Esophagus squamous epithelium (tissue), 5 donors: ENCODE data around the gene CLCF1. TPM values are rescaled to one million over a fixed set of nuclear protein-coding genes. Genes with fewer than 3 reads are reported as not detected.

ENCODE experiments used
- DNase-seq: peaks from one replicate; lab custom pipeline; 2025; lab: John Stamatoyannopoulos, UW
- H3K27ac ChIP-seq, 4 donors: fragments of 200-600 bp; sonication (generic); one replicate each; pipeline ENCODE4 v1.5.1; 2016 to 2019; ENCODE audit warnings: mild to moderate bottlenecking in 1 of 4
- H3K27me3 ChIP-seq, 4 donors: fragments of 200-600 bp; sonication (generic); 1 replicate in 3 of 4; 2 replicates in 1 of 4; pipeline versions ENCODE4 v1.5.1 to v1.6.0; 2017 to 2021; ENCODE audit warnings: antibody characterized with exemption in 1 of 4
- H3K36me3 ChIP-seq, 3 donors: fragments of 200-600 bp; sonication (generic); one replicate each; pipeline ENCODE4 v1.5.1; 2016 to 2019
- H3K4me1 ChIP-seq, 3 donors: fragments of 200-600 bp; sonication (generic); one replicate each; pipeline ENCODE4 v1.5.1; 2017 to 2019
- H3K4me3 ChIP-seq, 4 donors: fragments of 200-600 bp; sonication (generic); 1 replicate in 3 of 4; 2 replicates in 1 of 4; pipeline ENCODE4 v1.5.1; 2016 to 2019; ENCODE audit warnings: mild to moderate bottlenecking in 2 of 4, moderate library complexity in 1 of 4
- H3K9me3 ChIP-seq, 3 donors: fragments of 200-600 bp; sonication (generic); one replicate each; pipeline ENCODE4 v1.5.1; 2016 to 2019
- CTCF ChIP-seq, 6 experiments: fragments of 450-650 bp in 4 of 6; fragments of 200-600 bp in 2 of 6; sonication (generic) in 2 of 6; IDR thresholded peaks; one replicate each; pipeline ENCODE4 v1.5.1; 2016 to 2019; ENCODE audit warnings: antibody characterized with exemption in 6 of 6, mild to moderate bottlenecking in 4 of 6, moderate library complexity in 4 of 6
- POLR2A ChIP-seq, 4 donors: fragments of 450-650 bp; IDR thresholded peaks; one replicate each; pipeline ENCODE4 v1.6.1; 2017; ENCODE audit warnings: antibody characterized with exemption in 4 of 4, mild to moderate bottlenecking in 4 of 4, moderate library complexity in 3 of 4
- WGBS, 2 donors: methylation state at CpG; one replicate each; pipeline ENCODE4 v1.1.5; 2018; 5-methylcytosine and 5-hydroxymethylcytosine counted together
- intact Hi-C: fragments of 100-400 bp; cut with DNase I; formaldehyde crosslinking; loops from one replicate; pipeline ENCODE4 v1.15.0; 2022
- total RNA-seq, 4 donors: library from RNA; depleted of rRNA; stranded (reverse); fragments of >200 nt; gene quantifications; one replicate each; pipeline ENCODE4 v1.1.0, GENCODE V29; 2016
- donor health status: DM: yes; HTN: yes; CAD: no.

Gene CLCF1
- total RNA-seq, 4 donors from 2014 or later = 2.3 to 6.8 (median 2.7) TPM

DNA sequence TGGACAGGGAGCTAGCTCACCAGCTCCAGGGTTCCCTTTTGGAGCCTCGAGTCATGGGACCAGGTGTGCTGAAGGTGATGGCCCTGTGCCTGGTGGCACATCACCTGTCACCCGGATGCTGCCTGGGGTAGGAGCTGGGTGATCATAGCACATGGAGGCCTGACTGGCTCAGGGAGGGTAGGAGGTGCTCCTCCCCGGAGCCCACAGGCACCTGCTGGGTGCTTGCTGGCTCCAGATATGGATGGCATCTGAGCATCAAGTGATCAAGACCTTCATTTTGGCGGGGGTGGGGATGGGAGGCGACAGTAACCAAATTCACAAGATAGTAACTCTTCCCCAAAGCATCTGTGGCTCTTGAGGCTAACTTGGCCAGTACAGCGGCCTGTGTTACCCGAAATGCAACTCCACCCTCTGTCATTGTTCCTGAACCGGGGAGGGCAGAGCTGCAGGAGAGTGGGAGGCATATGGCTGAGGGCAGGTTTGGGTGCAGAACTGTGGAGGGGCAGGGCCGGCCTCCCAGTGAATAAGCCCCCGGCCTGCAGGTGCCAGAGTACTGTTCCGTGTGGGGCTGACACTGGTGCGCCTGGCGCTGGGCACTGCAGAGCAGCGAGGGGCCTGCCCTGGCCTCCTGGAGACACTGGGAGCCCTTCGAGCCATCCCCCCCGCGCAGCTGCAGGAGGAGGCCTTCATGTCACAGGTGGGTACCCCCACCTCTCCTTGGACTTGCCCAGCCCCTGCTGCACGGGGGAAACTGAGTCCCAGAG lies 35.2 kb upstream of the CLCF1 start:
- Histone ChIP-seq H3K4me1 (peaks cover 0 to 56% (median under 1%) of the 10 kb centered on the region in 3 donors), H3K27me3 (peaks cover 0 to 88% (median 0%) of the 10 kb centered on the region in 4 donors), H3K4me3 (no peak overlapping the region), H3K9me3 (no peaks in the 10 kb centered on the region), H3K27ac (peak overlapping the region in 2 of 4 donors; percentile 29 to 65), H3K36me3 (no peaks in the 10 kb centered on the region)
- DNase-seq = no peak
- TF ChIP-seq POLR2A (IDR thresholded peaks at IDR 0.05) (no peak), CTCF (IDR thresholded peaks at IDR 0.05) (no peak)
- 30 to 100% methylated on average over 1 to 3 of the region's 18 CpGs for WGBS, 2 donors
- intact Hi-C loops = no loop called here

GRCh38 chr11:67407688-67408163 lies 34.3 kb upstream of the CLCF1 start:
- Histone ChIP-seq H3K9me3 (no peaks in the 10 kb centered on the region), H3K27ac (peak overlapping the region in 2 of 4 donors; percentile 29 to 65), H3K4me3 (no peak overlapping the region), H3K36me3 (no peaks in the 10 kb centered on the region), H3K27me3 (peaks cover 0 to 83% (median 0%) of the 10 kb centered on the region in 4 donors), H3K4me1 (peaks cover 0 to 65% (median 7%) of the 10 kb centered on the region in 3 donors)
- intact Hi-C loops = no loop called here
- 25 to 62% methylated on average over 1 to 10 of the region's 12 CpGs for WGBS, 2 donors
- TF ChIP-seq CTCF (IDR thresholded peaks at IDR 0.05) = no peak
- no peak for TF ChIP-seq POLR2A (IDR thresholded peaks at IDR 0.05)
- no peak for DNase-seq

GRCh38 chr11:67406969-67407687 lies 33.7 kb upstream of the CLCF1 start:
- Histone ChIP-seq H3K27me3 (peaks cover 0 to 77% (median 0%) of the 10 kb centered on the region in 4 donors), H3K4me1 (peaks cover 4 to 66% (median 10%) of the 10 kb centered on the region in 3 donors), H3K4me3 (no peak overlapping the region), H3K36me3 (no peaks in the 10 kb centered on the region), H3K27ac (peak overlapping the region in 2 of 4 donors; percentile 29 to 65), H3K9me3 (no peaks in the 10 kb centered on the region)
- 32 to 41% methylated on average over 4 to 5 of the region's 12 CpGs for WGBS, 2 donors
- TF ChIP-seq CTCF (IDR thresholded peaks at IDR 0.05) = no peak
- DNase-seq = no peak
- intact Hi-C loops = no loop called here

DNA sequence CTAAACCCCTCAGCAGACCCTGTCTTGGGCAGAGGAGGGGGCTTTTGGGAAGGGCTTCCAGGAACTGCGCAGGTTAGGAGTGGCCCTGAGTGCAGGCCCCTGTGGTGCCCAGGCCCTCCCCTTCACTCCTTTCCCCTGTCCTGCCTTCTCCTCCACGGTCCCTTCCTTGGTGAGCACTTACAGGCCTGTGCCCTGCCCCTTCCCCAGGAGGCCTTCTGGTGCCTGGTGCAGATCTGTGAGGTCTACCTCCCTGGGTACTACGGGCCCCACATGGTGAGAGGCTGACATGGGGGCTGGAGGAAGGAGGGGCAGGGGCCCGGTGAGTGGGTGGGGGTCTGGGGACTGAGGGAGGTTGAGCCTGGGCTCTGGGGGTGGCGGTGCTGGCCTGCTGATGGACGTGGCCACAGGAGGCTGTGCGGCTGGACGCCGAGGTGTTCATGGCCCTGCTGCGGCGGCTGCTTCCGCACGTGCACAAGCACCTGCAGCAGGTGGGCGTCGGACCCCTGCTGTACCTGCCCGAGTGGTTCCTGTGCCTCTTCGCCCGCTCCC lies 33.1 kb upstream of the CLCF1 start:
- Histone ChIP-seq H3K9me3 (no peaks in the 10 kb centered on the region), H3K4me1 (peaks cover 7 to 68% (median 12%) of the 10 kb centered on the region in 3 donors), H3K4me3 (no peak overlapping the region), H3K27me3 (peaks cover 0 to 70% (median 0%) of the 10 kb centered on the region in 4 donors), H3K36me3 (no peaks in the 10 kb centered on the region), H3K27ac (peak overlapping the region in 1 of 4 donors; percentile 55)
- TF ChIP-seq POLR2A (IDR thresholded peaks at IDR 0.05) (no peak), CTCF (IDR thresholded peaks at IDR 0.05) (no peak)
- 78% methylated on average over 2 of the region's 18 CpGs; no CpG with 5 or more reads in 1 of the 2 donors for WGBS, 2 donors
- no peak for DNase-seq
- intact Hi-C loops = no loop called here
